ENCODE measurements around the gene IGFBP2. TPM values are rescaled to one million over a fixed set of nuclear protein-coding genes. Genes with fewer than 3 reads are reported as not detected.

The IGFBP2 gene
- total RNA-seq, 1 donor from 2014 or later: 371 TPM

GRCh38 chr2:216710551-216711301 is 77.5 kb downstream of the IGFBP2 start:
- peaks cover 25% of the 10 kb centered on the region for H3K4me1 Mint-ChIP-seq
- H3K4me1 ChIP-seq: no peaks in the 10 kb centered on the region
- no peak overlapping the region for H3K9ac ChIP-seq
- H3K4me2 ChIP-seq: no peak overlapping the region
- peaks cover 8% of the 10 kb centered on the region for H3K9me3 Mint-ChIP-seq
- no peak for TF ChIP-seq EZH2 (IDR thresholded peaks at IDR 0.05)
- no peak for TF ChIP-seq EZH2phosphoT487 (IDR thresholded peaks at IDR 0.05)
- TF ChIP-seq CTCF (IDR thresholded peaks at IDR 0.05): no peak
- no peaks in the 10 kb centered on the region for H3F3A ChIP-seq (ENCODE audit: low read depth)
- no peak overlapping the region for H3K4me3 Mint-ChIP-seq
- no peak overlapping the region for H3K27ac ChIP-seq
- no peak overlapping the region for H2AFZ ChIP-seq (replicated peaks)
- peak overlapping the region; percentile 68 for H3K27ac Mint-ChIP-seq
- no peaks in the 10 kb centered on the region for H3K36me3 Mint-ChIP-seq
- no peak for DNase-seq (ENCODE audit: low spot score)
- no peak overlapping the region for H3K4me3 ChIP-seq
- H3K36me3 ChIP-seq: no peaks in the 10 kb centered on the region
- no peaks in the 10 kb centered on the region for H3K79me2 ChIP-seq (ENCODE audit: low read depth)
- peaks cover 4% of the 10 kb centered on the region for H3K9me3 ChIP-seq (ENCODE audit: low read depth)
- H4K20me1 ChIP-seq (ENCODE audit: low read depth): no peaks in the 10 kb centered on the region
- peaks cover 5% of the 10 kb centered on the region for H3K27me3 Mint-ChIP-seq (ENCODE audit: insufficient read depth, low read depth)
- H3K27me3 ChIP-seq: no peaks in the 10 kb centered on the region

- Mint-ChIP-seq H3K27ac (peak overlapping the region; percentile 68), H3K9me3 (peaks cover 8% of the 10 kb centered on the region), H3K4me3 (no peak overlapping the region), H3K27me3 (ENCODE audit: insufficient read depth, low read depth) (peaks cover 5% of the 10 kb centered on the region), H3K36me3 (no peaks in the 10 kb centered on the region), H3K4me1 (peaks cover 25% of the 10 kb centered on the region)
- Histone ChIP-seq H3K4me2 (no peak overlapping the region), H3K4me1 (no peaks in the 10 kb centered on the region), H3K27ac (no peak overlapping the region), H4K20me1 (ENCODE audit: low read depth) (no peaks in the 10 kb centered on the region), H3K79me2 (ENCODE audit: low read depth) (no peaks in the 10 kb centered on the region), H3K4me3 (no peak overlapping the region), H3K36me3 (no peaks in the 10 kb centered on the region), H3K9ac (no peak overlapping the region), H3F3A (ENCODE audit: low read depth) (no peaks in the 10 kb centered on the region), H3K27me3 (no peaks in the 10 kb centered on the region), H3K9me3 (ENCODE audit: low read depth) (peaks cover 4% of the 10 kb centered on the region), H2AFZ (replicated peaks) (no peak overlapping the region)
- no peak for DNase-seq (ENCODE audit: low spot score)
- TF ChIP-seq EZH2phosphoT487 (IDR thresholded peaks at IDR 0.05) (no peak), EZH2 (IDR thresholded peaks at IDR 0.05) (no peak), CTCF (IDR thresholded peaks at IDR 0.05) (no peak)
Observed at GRCh38 chr2:216711348-216711747, 78.1 kb downstream of the IGFBP2 start.

- Histone ChIP-seq H3K4me1 (peaks cover 6% of the 10 kb centered on the region), H3K9me3 (ENCODE audit: low read depth) (peaks cover 4% of the 10 kb centered on the region), H3K4me2 (no peak overlapping the region), H3K36me3 (no peaks in the 10 kb centered on the region), H2AFZ (replicated peaks) (no peak overlapping the region), H3K4me3 (no peak overlapping the region), H3F3A (ENCODE audit: low read depth) (no peaks in the 10 kb centered on the region), H3K79me2 (ENCODE audit: low read depth) (no peaks in the 10 kb centered on the region), H3K27me3 (no peaks in the 10 kb centered on the region), H4K20me1 (ENCODE audit: low read depth) (no peaks in the 10 kb centered on the region), H3K27ac (no peak overlapping the region), H3K9ac (no peak overlapping the region)
- Mint-ChIP-seq H3K4me1 (peaks cover 35% of the 10 kb centered on the region), H3K4me3 (no peak overlapping the region), H3K27ac (peak overlapping the region; percentile 25), H3K27me3 (ENCODE audit: insufficient read depth, low read depth) (peaks cover 5% of the 10 kb centered on the region), H3K9me3 (peaks cover 4% of the 10 kb centered on the region), H3K36me3 (no peaks in the 10 kb centered on the region)
- TF ChIP-seq CTCF (IDR thresholded peaks at IDR 0.05) (no peak), EZH2 (IDR thresholded peaks at IDR 0.05) (no peak), EZH2phosphoT487 (IDR thresholded peaks at IDR 0.05) (no peak)
- DNase-seq (ENCODE audit: low spot score): no peak
Observed at GRCh38 chr2:216713691-216714336, 80.6 kb downstream of the IGFBP2 start.

Other genes starting within 250 kb of the IGFBP2 start
- 21.9 and 30.3 TPM in 2 replicates for gene SMARCAL1, start 220.9 kb upstream of the IGFBP2 start, total RNA-seq (ENCODE audit: low replicate concordance)
- 1,730 and 1,918 TPM in 2 replicates for gene RPL37A, start 134.6 kb upstream of the IGFBP2 start, total RNA-seq (ENCODE audit: low replicate concordance)
- 150 and 249 TPM in 2 replicates for gene IGFBP5, start 62.1 kb downstream of the IGFBP2 start, total RNA-seq (ENCODE audit: low replicate concordance)
- gene TNP1, start 226.6 kb downstream of the IGFBP2 start, total RNA-seq (ENCODE audit: low replicate concordance): not detected in 2 replicates